ENCODE results near the gene KRCC1. TPM values are rescaled to one million over a fixed set of nuclear protein-coding genes. Genes with fewer than 3 reads are reported as not detected.
A peak's percentile ranks its signal among the peaks of the same experiment; 100 is the strongest.
"Not testable (repeated sequence)": the region's sequence is repeated elsewhere in the genome, so short reads cannot be mapped to it uniquely, and the experiment has no call there.

KRCC1 gene
- polyA plus RNA-seq, 6 donors from 2014 or later = 35.8 to 75.8 (median 60.9) TPM

GRCh38 chr2:88000474-88000873 lies 55.1 kb downstream of the KRCC1 start:
- H3K9me3 Mint-ChIP-seq; DNase-seq; ATAC-seq (ENCODE audit: low read depth in 2 of 2); H3K27me3 Mint-ChIP-seq; H3K36me3 Mint-ChIP-seq; H3K27ac Mint-ChIP-seq; H3K4me3 Mint-ChIP-seq: not testable (repeated sequence)
- H3K4me1 Mint-ChIP-seq = peaks cover 17 to 57% (median 42%) of the 10 kb centered on the region in 3 donors

GRCh38 chr2:87996570-87996969 lies 59.0 kb downstream of the KRCC1 start:
- DNase-seq (no peak), ATAC-seq (ENCODE audit: low read depth in 2 of 2) (no peak)
- H3K4me1 Mint-ChIP-seq = peaks cover 21 to 64% (median 42%) of the 10 kb centered on the region in 3 donors
- H3K27ac Mint-ChIP-seq = peak overlapping the region in 2 of 6 donors; percentile 60 to 76
- peaks cover 0 to 10% (median 0%) of the 10 kb centered on the region in 7 donors for H3K9me3 Mint-ChIP-seq
- peaks cover 0 to 5% of the 10 kb centered on the region in 2 donors for H3K36me3 Mint-ChIP-seq
- H3K27me3 Mint-ChIP-seq = no peaks in the 10 kb centered on the region
- H3K4me3 Mint-ChIP-seq = peak overlapping the region in 1 of 8 donors; percentile 69

GRCh38 chr2:87995756-87996155 lies 59.8 kb downstream of the KRCC1 start:
- Mint-ChIP-seq H3K4me1 (peaks cover 21 to 56% (median 35%) of the 10 kb centered on the region in 3 donors), H3K4me3 (peak overlapping the region in 4 of 8 donors; percentile 34 to 86 (median 46)), H3K27ac (peak overlapping the region; percentile 47 to 87 (median 72)), H3K36me3 (peaks cover 0 to 5% of the 10 kb centered on the region in 2 donors), H3K27me3 (no peaks in the 10 kb centered on the region), H3K9me3 (peaks cover 0 to 10% (median 0%) of the 10 kb centered on the region in 7 donors)
- ATAC-seq (ENCODE audit: low read depth in 2 of 2) (no peak), DNase-seq (no peak)

- H3K27me3 Mint-ChIP-seq, H3K36me3 Mint-ChIP-seq, H3K9me3 Mint-ChIP-seq: not testable (repeated sequence)
- peak overlapping the region; percentile 14 to 84 (median 66) for H3K4me3 Mint-ChIP-seq
- ATAC-seq (ENCODE audit: low read depth in 2 of 2) (peak; percentile 74 to 82), DNase-seq (peak; percentile 48)
- peak overlapping the region; percentile 89 to 98 (median 95) for H3K27ac Mint-ChIP-seq
- H3K4me1 Mint-ChIP-seq = peaks cover 21 to 48% (median 35%) of the 10 kb centered on the region in 3 donors
These were observed 61.2 kb downstream of the KRCC1 start for GRCh38 chr2:87994304-87994850.

DNA sequence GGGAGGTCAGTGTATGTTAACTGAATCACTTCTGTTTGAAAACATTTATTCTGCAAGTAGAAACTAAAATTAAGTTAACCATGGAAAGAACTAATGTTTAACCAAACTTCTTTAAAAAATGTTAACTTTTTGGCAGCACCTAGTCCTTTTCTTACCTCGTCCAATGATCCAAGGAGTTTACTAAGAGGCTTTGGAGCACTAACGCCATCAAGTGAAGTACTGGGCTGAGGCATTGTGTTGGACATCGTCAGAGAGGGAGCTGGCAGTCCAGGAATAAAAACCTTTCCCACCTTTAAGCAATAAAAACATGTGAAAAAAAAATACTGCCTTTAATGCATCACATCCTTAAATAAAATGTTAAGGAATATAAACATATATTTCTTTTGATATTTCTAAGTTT lies 63.0 kb downstream of the KRCC1 start:
- peaks cover 21 to 36% (median 30%) of the 10 kb centered on the region in 3 donors for H3K4me1 Mint-ChIP-seq
- not testable (repeated sequence) for H3K27me3 Mint-ChIP-seq; H3K36me3 Mint-ChIP-seq; H3K4me3 Mint-ChIP-seq; DNase-seq; H3K27ac Mint-ChIP-seq; H3K9me3 Mint-ChIP-seq; ATAC-seq (ENCODE audit: low read depth in 2 of 2)

DNA sequence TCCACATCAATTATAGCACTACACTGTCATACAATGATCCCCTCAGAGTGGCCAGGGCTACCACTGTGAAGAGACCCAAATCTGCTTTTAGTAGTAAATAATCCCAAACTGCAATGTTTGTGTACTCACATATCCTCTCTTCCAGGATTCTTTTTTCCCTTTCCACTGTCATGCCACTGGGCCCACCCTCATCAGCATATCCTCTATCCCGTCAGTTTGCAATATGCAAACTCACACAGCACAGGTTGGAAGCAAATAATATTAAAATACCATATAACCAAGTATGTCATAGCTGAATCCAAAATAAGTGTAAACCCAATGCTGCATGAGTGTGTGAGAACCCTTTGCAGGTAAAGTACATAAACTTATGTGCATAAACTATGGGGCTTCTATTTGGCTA lies 68.1 kb downstream of the KRCC1 start:
- not testable (repeated sequence) for ATAC-seq (ENCODE audit: low read depth in 2 of 2); DNase-seq; H3K36me3 Mint-ChIP-seq; H3K27ac Mint-ChIP-seq; H3K9me3 Mint-ChIP-seq; H3K4me1 Mint-ChIP-seq; H3K27me3 Mint-ChIP-seq; H3K4me3 Mint-ChIP-seq

DNA sequence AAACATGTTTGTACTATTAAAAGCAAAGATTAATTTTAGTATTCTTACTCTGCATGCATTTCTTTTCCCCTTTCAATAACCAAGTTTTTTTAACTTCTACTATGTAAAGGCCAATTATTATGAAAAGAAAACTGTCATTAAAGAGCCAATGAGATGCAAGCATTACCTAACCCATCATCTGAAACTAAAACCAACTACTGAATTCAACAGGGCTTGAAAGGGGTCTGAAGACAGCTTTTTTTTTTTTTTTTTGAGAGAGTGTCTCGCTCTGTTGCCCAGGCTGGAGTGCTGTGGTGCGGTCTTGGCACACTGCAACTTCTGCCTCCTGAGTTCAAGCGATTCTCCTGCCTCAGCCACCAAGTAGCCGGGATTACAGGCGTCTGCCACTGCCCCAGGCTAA lies 69.7 kb downstream of the KRCC1 start:
- not testable (repeated sequence) for H3K36me3 Mint-ChIP-seq, H3K4me1 Mint-ChIP-seq, H3K27me3 Mint-ChIP-seq, H3K9me3 Mint-ChIP-seq
- ATAC-seq (ENCODE audit: low read depth in 2 of 2) = peak in 1 of 2 donors; percentile 97
- peak; percentile 15 for DNase-seq
- Mint-ChIP-seq H3K27ac (peak overlapping the region in 2 of 6 donors; percentile 12 to 61), H3K4me3 (peak overlapping the region in 1 of 8 donors; percentile 37)

DNA sequence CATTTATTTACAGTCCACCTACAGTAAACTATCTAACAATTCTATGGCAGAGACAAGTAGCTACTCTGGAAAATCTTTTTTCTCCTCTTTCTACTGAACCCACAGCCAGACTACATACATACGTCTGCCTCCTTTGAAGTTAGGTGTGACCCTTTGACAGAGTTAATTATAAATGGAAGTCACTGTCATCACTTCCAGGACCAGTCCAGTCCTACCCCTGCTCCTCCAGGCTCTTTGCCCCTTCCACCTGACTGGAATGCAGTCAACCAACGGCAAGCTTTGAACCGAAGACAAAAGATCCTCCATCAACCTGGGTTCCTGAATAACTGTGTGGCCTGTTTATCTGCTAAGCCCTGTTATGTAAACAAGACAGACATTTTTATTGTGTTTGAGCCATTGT lies 74.4 kb downstream of the KRCC1 start:
- not testable (repeated sequence) for H3K27ac Mint-ChIP-seq; H3K4me3 Mint-ChIP-seq; DNase-seq; H3K9me3 Mint-ChIP-seq; H3K27me3 Mint-ChIP-seq; ATAC-seq (ENCODE audit: low read depth in 2 of 2); H3K4me1 Mint-ChIP-seq; H3K36me3 Mint-ChIP-seq

Other genes starting within 250 kb of the KRCC1 start
- gene RGPD2, start 230.0 kb downstream of the KRCC1 start, polyA plus RNA-seq (ENCODE audit: low read depth in 6 of 6) = 10 to 100 TPM in 1 of 6 donors, 1 to 10 TPM in 4, under 1 TPM in 1; 0.45 to 16.7 (median 5.5) TPM
- gene RNU2-63P, start 39.2 kb downstream of the KRCC1 start, polyA plus RNA-seq (ENCODE audit: low read depth in 6 of 6) = 10 to 100 TPM in 2 of 6 donors, 1 to 10 TPM in 1, not detected in 3; 9.0 to 94.7 (median 34.8) TPM
- not detected for gene SMYD1, start 12.0 kb upstream of the KRCC1 start, polyA plus RNA-seq (ENCODE audit: low read depth in 6 of 6)
- gene FABP1, start 72.3 kb upstream of the KRCC1 start, polyA plus RNA-seq (ENCODE audit: low read depth in 6 of 6) = not detected
- 1 to 10 TPM in 5 of 6 donors, not detected in 1; 1.1 to 4.3 (median 1.2) TPM for gene THNSL2, start 114.6 kb upstream of the KRCC1 start, polyA plus RNA-seq (ENCODE audit: low read depth in 6 of 6)